Parathyroid adenoma (tissue), 2 donors: ENCODE results near the gene APBA2.
A peak's percentile ranks its signal among the peaks of the same experiment; 100 is the strongest.

Source experiments
- H2AFZ ChIP-seq: fragments of 300-600 bp; sonication (generic); one replicate; pipeline ENCODE4 v1.7.0; 2017; ENCODE audit warnings: antibody characterized with exemption, mild to moderate bottlenecking
- H3K27ac ChIP-seq: fragments of 300-600 bp; sonication (generic); one replicate; pipeline ENCODE4 v1.7.0; 2017
- H3K27me3 ChIP-seq: fragments of 300-600 bp; sonication (generic); one replicate; pipeline ENCODE4 v1.7.0; 2017; ENCODE audit warnings: low read length; ENCODE audit not compliant: control insufficient read depth, insufficient read depth
- H3K36me3 ChIP-seq: fragments of 300-600 bp; sonication (generic); one replicate; pipeline ENCODE4 v1.7.0; 2017; ENCODE audit warnings: low read length; ENCODE audit not compliant: control insufficient read depth, insufficient read depth
- H3K4me1 ChIP-seq: fragments of 300-600 bp; sonication (generic); one replicate; pipeline ENCODE4 v1.7.0; 2017; ENCODE audit warnings: control low read depth
- H3K4me2 ChIP-seq: fragments of 300-600 bp; sonication (generic); one replicate; pipeline ENCODE4 v1.7.0; 2017; ENCODE audit warnings: low read length
- H3K4me3 ChIP-seq: fragments of 300-600 bp; sonication (generic); one replicate; pipeline ENCODE4 v1.7.0; 2017; ENCODE audit warnings: low read depth, low read length
- H3K79me2 ChIP-seq: fragments of 300-600 bp; sonication (generic); one replicate; pipeline ENCODE4 v1.7.0; 2017; ENCODE audit warnings: control low read depth
- H3K9ac ChIP-seq: fragments of 300-600 bp; sonication (generic); one replicate; pipeline ENCODE4 v1.7.0; 2017; ENCODE audit warnings: mild to moderate bottlenecking
- H3K9me3 ChIP-seq: fragments of 300-600 bp; sonication (generic); one replicate; pipeline ENCODE4 v1.7.0; 2017; ENCODE audit warnings: low read length; ENCODE audit not compliant: control insufficient read depth
- CTCF ChIP-seq: fragments of 300-600 bp; sonication (generic); IDR thresholded peaks from one replicate; pipeline ENCODE4 v1.7.0; 2017; ENCODE audit warnings: antibody characterized with exemption, mild to moderate bottlenecking
- donor health status: primary hyperparathyroidism.

APBA2 gene

DNA sequence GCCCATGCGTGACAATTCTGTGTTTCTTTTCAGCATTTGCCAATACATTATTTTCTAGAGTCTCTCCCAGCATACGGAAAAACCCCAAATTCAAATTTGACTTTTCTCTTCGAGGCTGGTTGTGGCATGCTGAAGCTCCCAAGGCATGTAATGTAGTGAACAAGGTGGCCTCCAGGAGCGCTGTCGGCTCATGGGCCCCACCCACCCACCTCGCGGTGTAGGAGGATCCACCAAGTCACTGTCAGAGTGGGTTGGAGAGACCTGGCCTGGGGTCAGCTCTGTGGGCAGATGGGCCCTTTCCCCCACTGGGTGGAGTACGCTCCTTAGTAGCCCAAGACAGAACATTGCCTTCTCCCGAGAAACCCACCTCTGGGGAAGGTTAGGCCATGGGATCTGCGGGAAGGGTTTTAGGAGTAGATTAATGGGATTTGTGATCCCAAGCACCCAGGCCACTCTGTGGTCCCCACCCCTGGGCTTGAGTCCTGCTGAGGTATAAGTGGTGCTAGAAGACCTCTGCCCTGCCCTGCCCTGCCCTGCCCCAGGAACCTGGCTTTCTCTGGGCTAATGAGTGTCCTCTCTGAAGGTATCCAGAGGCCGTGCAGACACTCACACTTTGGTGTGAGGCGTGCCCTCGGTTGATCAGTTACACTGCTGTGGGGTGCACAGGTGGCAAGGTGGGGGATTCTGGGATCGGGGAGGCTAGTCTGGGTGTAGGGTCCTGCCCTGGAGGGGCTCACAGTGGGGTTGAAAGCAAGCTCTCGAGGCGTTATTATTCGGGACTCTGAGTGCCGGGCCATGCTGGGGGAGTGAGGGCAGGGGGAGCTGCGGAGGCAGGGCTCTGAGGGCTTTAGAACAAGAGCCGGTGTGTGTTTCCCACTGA is 97.9 kb downstream of the APBA2 start:
- no peak overlapping the region for H3K4me3 ChIP-seq
- H3K27ac ChIP-seq, result no peak overlapping the region
- no peaks in the 10 kb centered on the region for H3K36me3 ChIP-seq
- H3K9me3 ChIP-seq, result no peaks in the 10 kb centered on the region
- no peak for TF ChIP-seq CTCF
- no peak overlapping the region for H2AFZ ChIP-seq
- no peaks in the 10 kb centered on the region for H3K27me3 ChIP-seq
- no peak overlapping the region for H3K9ac ChIP-seq
- no peaks in the 10 kb centered on the region for H3K79me2 ChIP-seq
- no peaks in the 10 kb centered on the region for H3K4me1 ChIP-seq
- H3K4me2 ChIP-seq, result no peak overlapping the region

DNA sequence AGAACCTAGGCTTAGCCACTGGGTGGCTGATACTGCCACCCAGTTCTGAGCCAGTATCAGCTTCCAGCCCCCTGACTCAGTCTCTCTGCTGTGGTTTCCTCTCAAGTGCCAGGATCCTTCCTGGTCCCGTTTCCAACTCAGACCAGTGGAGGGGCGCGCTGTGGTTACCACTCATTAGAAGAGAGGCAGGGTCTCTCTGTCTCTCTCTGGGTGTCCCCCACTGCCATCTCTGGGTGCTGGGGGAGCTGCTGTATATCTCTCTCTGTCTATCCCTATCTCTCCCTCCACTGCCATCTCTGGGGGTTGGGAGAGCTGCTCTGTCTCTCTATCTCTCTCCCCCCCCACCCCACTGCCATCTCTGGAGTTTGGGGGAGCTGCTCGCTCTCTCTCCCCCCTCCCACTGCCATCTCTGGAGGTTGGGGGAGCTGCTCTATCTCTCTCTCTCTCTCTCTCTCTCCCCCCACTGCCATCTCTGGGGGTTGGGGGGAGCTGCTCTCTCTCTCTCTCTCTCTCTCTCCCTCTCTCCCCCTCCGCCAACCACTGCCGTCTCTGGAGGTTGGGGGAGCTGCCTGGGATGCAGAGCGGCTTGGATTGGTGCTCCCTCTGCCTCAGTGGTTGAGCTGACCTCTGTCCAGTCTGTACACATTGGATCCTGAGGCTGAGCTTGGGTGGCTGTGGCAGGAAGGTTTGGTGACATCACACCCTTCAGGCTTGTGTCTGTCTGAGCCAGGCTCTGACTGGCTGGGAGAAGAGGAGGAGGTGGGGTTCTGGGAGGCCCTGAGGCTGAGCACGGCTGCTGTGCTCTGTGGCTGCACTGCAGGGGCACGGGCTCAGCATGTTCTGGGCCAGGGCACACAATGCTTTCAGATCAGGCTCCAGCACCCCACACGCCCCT is 98.9 kb downstream of the APBA2 start:
- Histone ChIP-seq H3K27me3 (no peaks in the 10 kb centered on the region), H3K4me1 (no peaks in the 10 kb centered on the region), H2AFZ (peak overlapping the region; percentile 51), H3K36me3 (no peaks in the 10 kb centered on the region), H3K9ac (no peak overlapping the region), H3K79me2 (no peaks in the 10 kb centered on the region), H3K9me3 (no peaks in the 10 kb centered on the region), H3K4me2 (no peak overlapping the region), H3K4me3 (no peak overlapping the region), H3K27ac (no peak overlapping the region)
- no peak for TF ChIP-seq CTCF

DNA sequence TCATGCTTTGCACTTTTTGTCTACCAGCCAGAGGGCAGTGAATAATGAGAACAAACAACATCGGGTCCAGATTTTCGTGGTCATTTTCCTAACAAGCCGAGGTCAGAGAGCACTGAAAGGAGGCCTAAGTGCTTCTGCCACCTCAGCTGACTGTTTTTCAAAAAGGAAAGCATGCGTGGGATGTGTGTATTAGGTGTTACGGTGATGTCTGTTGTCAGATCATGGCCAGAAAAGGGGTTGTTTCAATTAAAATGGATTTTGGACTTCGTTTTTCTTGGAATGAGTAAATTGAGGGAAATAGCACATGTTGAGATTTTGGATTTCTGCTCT is 99.5 kb downstream of the APBA2 start:
- H3K9me3 ChIP-seq, result no peaks in the 10 kb centered on the region

GRCh38 chr15:28985691-28986090 is 99.9 kb downstream of the APBA2 start:
- no peaks in the 10 kb centered on the region for H3K4me1 ChIP-seq
- no peak overlapping the region for H3K9ac ChIP-seq
- no peaks in the 10 kb centered on the region for H3K36me3 ChIP-seq
- H3K27me3 ChIP-seq, result no peaks in the 10 kb centered on the region
- H3K27ac ChIP-seq, result no peak overlapping the region
- H3K4me3 ChIP-seq, result no peak overlapping the region
- no peak for TF ChIP-seq CTCF
- no peak overlapping the region for H3K4me2 ChIP-seq
- no peaks in the 10 kb centered on the region for H3K9me3 ChIP-seq
- no peak overlapping the region for H2AFZ ChIP-seq
- no peaks in the 10 kb centered on the region for H3K79me2 ChIP-seq

More for the DNA sequence above, 99.5 kb downstream of the APBA2 start:
- H3K4me3 ChIP-seq, result no peak overlapping the region
- H3K9ac ChIP-seq, result no peak overlapping the region
- H3K27ac ChIP-seq, result no peak overlapping the region
- no peaks in the 10 kb centered on the region for H3K4me1 ChIP-seq
- H3K36me3 ChIP-seq, result no peaks in the 10 kb centered on the region
- H2AFZ ChIP-seq, result peak overlapping the region; percentile 51
- no peaks in the 10 kb centered on the region for H3K79me2 ChIP-seq
- no peak overlapping the region for H3K4me2 ChIP-seq
- no peaks in the 10 kb centered on the region for H3K27me3 ChIP-seq
- no peak for TF ChIP-seq CTCF
